Testis (tissue), 2 donors: ENCODE results near the gene ATP5F1D.

ENCODE experiments used
- CTCF ChIP-seq, 3 experiments: fragments of 450-650 bp in 2 of 3; fragments of 200-600 bp in 1 of 3; sonication (generic) in 1 of 3; IDR thresholded peaks; one replicate each; pipeline ENCODE4 v1.5.1; 2016 to 2019; ENCODE audit warnings: antibody characterized with exemption in 3 of 3, mild to moderate bottlenecking in 2 of 3, moderate library complexity in 1 of 3
- POLR2A ChIP-seq: fragments of 450-650 bp; IDR thresholded peaks from one replicate; pipeline ENCODE4 v1.6.1; 2017; ENCODE audit warnings: antibody characterized with exemption, mild to moderate bottlenecking, moderate library complexity

- TF ChIP-seq CTCF (IDR thresholded peaks at IDR 0.05) (no peak), POLR2A (no peak)
Observed at GRCh38 chr19:1259876-1260748, 18.6 kb downstream of the ATP5F1D start.
